BE2C (cell line): ENCODE measurements around the gene FBXO41.

Experiments used
- DNase-seq: peaks from one replicate; pipeline ENCODE4 v3.0.0-alpha.2; 2020
- H3K27me3 ChIP-seq: fragments of 250-450 bp; sonication (Bioruptor Pico); 2 replicates; pipeline ENCODE4 v1.5.1; 2020; ENCODE audit warnings: mild to moderate bottlenecking
- H3K36me3 ChIP-seq: fragments of 250-450 bp; sonication (Bioruptor Pico); 2 replicates; pipeline ENCODE4 v1.5.1; 2020; ENCODE audit warnings: mild to moderate bottlenecking
- H3K4me1 ChIP-seq: fragments of 250-450 bp; sonication (Bioruptor Pico); 2 replicates; pipeline ENCODE4 v1.5.1; 2020
- H3K4me3 ChIP-seq: 2 replicates; pipeline ENCODE4 v1.5.1; 2011; ENCODE audit warnings: low read depth, low read length
- H3K9me3 ChIP-seq: fragments of 250-450 bp; sonication (Bioruptor Pico); 2 replicates; pipeline ENCODE4 v1.5.1; 2020
- TF ChIP-seq, protein P1 (sequence below): IDR thresholded peaks from 2 replicates; pipeline ENCODE4 v1.5.1; 2012; ENCODE audit warnings: mild to moderate bottlenecking, low read depth, low read length

FBXO41 gene

DNA sequence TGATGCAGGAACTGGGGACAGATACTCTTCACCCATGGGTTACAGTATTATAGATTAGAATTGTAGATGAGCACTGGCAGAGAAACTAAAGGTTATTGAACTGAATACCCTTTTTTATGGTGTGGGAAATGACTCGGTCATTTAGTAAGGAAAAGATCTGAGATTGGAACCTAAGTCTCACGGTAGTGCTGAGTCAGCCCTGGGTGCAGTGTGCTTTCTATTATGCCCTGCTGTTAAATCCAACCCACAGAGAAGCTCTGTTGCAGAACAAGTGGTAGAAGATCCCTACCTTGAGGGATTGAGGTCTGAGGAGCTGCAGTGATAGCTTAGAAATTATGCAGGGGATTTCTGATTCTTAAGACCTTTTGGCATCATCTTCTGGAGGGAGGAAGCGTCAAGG lies 37.4 kb downstream of the FBXO41 start:
- Histone ChIP-seq H3K36me3 (peaks cover 67% of the 10 kb centered on the region), H3K27me3 (no peaks in the 10 kb centered on the region)
- TF ChIP-seq, protein P1, sequence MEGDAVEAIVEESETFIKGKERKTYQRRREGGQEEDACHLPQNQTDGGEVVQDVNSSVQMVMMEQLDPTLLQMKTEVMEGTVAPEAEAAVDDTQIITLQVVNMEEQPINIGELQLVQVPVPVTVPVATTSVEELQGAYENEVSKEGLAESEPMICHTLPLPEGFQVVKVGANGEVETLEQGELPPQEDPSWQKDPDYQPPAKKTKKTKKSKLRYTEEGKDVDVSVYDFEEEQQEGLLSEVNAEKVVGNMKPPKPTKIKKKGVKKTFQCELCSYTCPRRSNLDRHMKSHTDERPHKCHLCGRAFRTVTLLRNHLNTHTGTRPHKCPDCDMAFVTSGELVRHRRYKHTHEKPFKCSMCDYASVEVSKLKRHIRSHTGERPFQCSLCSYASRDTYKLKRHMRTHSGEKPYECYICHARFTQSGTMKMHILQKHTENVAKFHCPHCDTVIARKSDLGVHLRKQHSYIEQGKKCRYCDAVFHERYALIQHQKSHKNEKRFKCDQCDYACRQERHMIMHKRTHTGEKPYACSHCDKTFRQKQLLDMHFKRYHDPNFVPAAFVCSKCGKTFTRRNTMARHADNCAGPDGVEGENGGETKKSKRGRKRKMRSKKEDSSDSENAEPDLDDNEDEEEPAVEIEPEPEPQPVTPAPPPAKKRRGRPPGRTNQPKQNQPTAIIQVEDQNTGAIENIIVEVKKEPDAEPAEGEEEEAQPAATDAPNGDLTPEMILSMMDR, result no peak

DNA sequence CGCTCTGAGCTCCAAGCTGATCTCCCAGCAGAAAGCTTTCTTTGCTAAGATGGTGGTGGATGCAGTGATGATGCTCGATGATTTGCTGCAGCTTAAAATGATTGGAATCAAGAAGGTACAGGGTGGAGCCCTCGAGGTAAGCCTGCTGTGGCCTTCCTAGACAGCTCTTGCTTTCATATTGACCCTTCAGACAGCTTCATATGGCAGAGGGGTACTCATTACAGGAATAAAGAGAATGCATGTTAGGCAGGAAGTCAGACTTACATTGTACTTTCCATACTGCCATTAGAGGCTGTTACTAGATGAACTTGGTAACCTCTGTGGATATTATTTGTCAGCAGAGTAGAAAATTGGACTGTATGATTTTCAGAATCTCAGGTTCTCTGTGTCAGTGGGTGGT lies 39.7 kb downstream of the FBXO41 start:
- TF ChIP-seq, protein P1, result no peak
- no peak for DNase-seq
- Histone ChIP-seq H3K9me3 (no peaks in the 10 kb centered on the region), H3K4me1 (no peaks in the 10 kb centered on the region), H3K27me3 (no peaks in the 10 kb centered on the region), H3K36me3 (peaks cover 57% of the 10 kb centered on the region), H3K4me3 (no peak overlapping the region)

More for the DNA sequence above, 37.4 kb downstream of the FBXO41 start:
- no peak for DNase-seq
- Histone ChIP-seq H3K4me1 (no peaks in the 10 kb centered on the region), H3K9me3 (no peaks in the 10 kb centered on the region), H3K4me3 (no peak overlapping the region)

DNA sequence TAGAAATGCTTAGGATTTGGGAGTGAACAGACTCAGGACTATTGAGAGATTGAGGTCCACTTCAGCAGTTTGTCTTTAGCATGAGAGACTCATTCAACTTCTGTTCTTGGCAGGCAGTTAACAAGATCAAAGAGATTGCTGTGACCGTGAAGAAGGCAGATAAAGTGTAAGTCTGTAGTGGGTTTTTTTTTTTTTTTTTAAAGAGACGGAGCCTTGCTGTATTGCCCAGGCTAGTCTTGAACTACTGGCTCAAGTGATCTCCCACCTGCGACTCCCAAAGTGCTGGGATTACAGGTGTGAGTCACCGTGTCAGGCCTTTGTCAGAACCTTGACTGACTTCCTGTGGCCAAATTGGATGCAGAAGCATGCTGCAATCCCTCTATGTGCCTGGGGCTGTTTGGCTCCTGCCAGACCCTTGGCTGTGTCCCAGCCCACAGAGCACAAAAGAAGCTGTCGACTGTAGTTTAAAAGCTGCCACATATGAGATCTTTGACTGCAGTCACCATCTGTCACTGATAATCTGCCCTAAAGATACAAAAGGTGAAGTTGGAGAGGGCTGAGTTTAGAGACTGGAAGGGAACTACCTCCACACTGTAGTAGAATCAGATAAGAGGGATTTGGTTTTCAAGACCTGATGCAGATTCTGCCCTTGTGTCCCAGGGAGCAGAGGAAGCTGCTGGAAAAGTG lies 40.3 kb downstream of the FBXO41 start:
- Histone ChIP-seq H3K36me3 (peaks cover 57% of the 10 kb centered on the region), H3K27me3 (no peaks in the 10 kb centered on the region), H3K4me3 (no peak overlapping the region), H3K4me1 (no peaks in the 10 kb centered on the region), H3K9me3 (no peaks in the 10 kb centered on the region)
- TF ChIP-seq, protein P1, result no peak
- DNase-seq, result peak; percentile 68

DNA sequence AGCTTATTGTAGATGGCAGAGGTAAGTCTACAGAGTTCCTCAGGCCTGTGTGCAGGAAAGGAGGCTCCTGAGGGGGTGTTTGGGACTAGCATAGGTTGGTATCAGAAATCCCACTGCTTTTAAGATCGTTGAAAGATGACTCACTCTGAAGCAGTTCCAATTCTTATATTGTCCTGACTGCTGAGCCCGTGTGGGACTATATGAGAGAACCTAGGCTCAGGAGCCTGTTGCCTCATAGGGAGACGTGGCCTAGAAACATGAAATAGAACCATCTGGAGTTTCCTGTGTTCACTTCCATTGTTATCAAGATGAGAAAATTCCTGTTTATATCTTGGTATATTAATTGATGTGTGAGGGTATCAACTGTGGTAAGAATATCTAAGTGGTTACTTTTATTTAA lies 44.5 kb downstream of the FBXO41 start:
- TF ChIP-seq, protein P1, result no peak
- no peaks in the 10 kb centered on the region for H3K9me3 ChIP-seq
- no peaks in the 10 kb centered on the region for H3K27me3 ChIP-seq
- H3K36me3 ChIP-seq, result peaks cover 23% of the 10 kb centered on the region
- no peak overlapping the region for H3K4me3 ChIP-seq
- no peak for DNase-seq
- no peaks in the 10 kb centered on the region for H3K4me1 ChIP-seq

DNA sequence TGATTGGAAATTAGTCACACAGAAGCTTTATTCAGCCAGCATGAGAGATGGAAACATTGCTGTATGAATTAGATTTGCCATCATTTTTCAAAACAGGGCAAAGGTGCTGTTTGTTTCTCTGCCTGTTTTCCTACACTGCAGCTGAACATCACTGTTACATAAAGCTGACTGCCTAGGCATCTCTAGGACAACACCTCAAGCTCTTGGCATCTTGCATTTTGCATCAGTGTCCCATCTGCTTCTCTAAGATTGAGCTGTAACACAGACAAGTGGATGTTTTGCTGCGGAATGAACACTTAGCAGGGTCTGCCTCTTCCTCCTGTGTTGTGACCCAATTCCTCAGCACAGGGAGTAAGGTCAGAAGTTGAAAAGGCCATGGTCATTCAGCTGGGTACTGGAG lies 45.3 kb downstream of the FBXO41 start:
- H3K4me1 ChIP-seq, result no peaks in the 10 kb centered on the region
- no peak for DNase-seq
- TF ChIP-seq, protein P1, result no peak
- H3K4me3 ChIP-seq, result no peak overlapping the region
- no peaks in the 10 kb centered on the region for H3K9me3 ChIP-seq
- H3K36me3 ChIP-seq, result peaks cover 15% of the 10 kb centered on the region
- no peaks in the 10 kb centered on the region for H3K27me3 ChIP-seq

DNA sequence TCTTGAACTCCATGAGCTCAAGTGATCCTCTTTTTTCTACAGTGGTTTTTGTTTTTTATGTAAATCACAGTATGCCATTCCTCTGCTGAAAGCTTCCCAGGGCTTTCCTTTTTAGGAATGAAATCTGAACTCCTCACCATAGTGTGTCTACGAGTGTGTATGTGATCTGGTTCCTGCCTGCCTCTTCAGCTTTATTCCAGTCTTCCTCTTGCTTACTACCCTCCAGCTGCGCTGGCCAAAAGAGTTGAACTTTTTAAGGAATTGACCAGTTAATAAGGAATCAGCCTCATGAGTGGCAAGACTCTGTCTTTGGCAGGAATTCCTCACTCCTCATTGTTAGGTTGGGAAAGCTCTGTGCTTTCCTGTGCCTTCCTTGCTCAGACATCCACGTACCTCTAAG lies 46.1 kb downstream of the FBXO41 start:
- no peaks in the 10 kb centered on the region for H3K4me1 ChIP-seq
- TF ChIP-seq, protein P1, result no peak
- H3K4me3 ChIP-seq, result no peak overlapping the region
- H3K9me3 ChIP-seq, result no peaks in the 10 kb centered on the region
- peaks cover 13% of the 10 kb centered on the region for H3K36me3 ChIP-seq
- no peak for DNase-seq
- no peaks in the 10 kb centered on the region for H3K27me3 ChIP-seq
